ENCODE results near the gene COX10. TPM values are rescaled to one million over a fixed set of nuclear protein-coding genes. Genes with fewer than 3 reads are reported as not detected.

Gene COX10
- total and polyA plus RNA-seq, 10 donors, result 3.0 to 28.8 (median 14.9) TPM

- no peak overlapping the region for H3K27ac ChIP-seq
- 88 to 98% (median 96%) methylated on average over 11 to 12 of the region's 12 CpGs for WGBS, 5 donors
- H3K36me3 ChIP-seq, result peaks cover 0 to 35% (median 10%) of the 10 kb centered on the region in 6 donors
- no peak overlapping the region for H3K4me3 ChIP-seq
- H3K4me1 ChIP-seq, result no peaks in the 10 kb centered on the region
- H3K27me3 ChIP-seq (replicated peaks in 1 of 7), result no peaks in the 10 kb centered on the region
- intact Hi-C loops (cut with DNase I; ENCODE audit: low total_unique reads), result no loop called here
- no peak for DNase-seq
- no peak for TF ChIP-seq POLR2AphosphoS5 (IDR thresholded peaks at IDR 0.05)
- no peak for TF ChIP-seq POLR2A (IDR thresholded peaks at IDR 0.05)
- TF ChIP-seq, protein P1, sequence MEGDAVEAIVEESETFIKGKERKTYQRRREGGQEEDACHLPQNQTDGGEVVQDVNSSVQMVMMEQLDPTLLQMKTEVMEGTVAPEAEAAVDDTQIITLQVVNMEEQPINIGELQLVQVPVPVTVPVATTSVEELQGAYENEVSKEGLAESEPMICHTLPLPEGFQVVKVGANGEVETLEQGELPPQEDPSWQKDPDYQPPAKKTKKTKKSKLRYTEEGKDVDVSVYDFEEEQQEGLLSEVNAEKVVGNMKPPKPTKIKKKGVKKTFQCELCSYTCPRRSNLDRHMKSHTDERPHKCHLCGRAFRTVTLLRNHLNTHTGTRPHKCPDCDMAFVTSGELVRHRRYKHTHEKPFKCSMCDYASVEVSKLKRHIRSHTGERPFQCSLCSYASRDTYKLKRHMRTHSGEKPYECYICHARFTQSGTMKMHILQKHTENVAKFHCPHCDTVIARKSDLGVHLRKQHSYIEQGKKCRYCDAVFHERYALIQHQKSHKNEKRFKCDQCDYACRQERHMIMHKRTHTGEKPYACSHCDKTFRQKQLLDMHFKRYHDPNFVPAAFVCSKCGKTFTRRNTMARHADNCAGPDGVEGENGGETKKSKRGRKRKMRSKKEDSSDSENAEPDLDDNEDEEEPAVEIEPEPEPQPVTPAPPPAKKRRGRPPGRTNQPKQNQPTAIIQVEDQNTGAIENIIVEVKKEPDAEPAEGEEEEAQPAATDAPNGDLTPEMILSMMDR (IDR thresholded peaks at IDR 0.05 in 8 of 11, conservative IDR thresholded peaks at IDR 0.05 in 3 of 11), result no peak
- no peaks in the 10 kb centered on the region for H3K9me3 ChIP-seq
Observed at GRCh38 chr17:14212401-14212800, 143.1 kb downstream of the COX10 start.

- DNase-seq, result no peak
- intact Hi-C loops (cut with DNase I; ENCODE audit: low total_unique reads), result no loop called here
- no peak overlapping the region for H3K4me3 ChIP-seq
- H3K4me1 ChIP-seq, result no peaks in the 10 kb centered on the region
- no peaks in the 10 kb centered on the region for H3K27me3 ChIP-seq (replicated peaks in 1 of 7)
- no peaks in the 10 kb centered on the region for H3K9me3 ChIP-seq
- H3K36me3 ChIP-seq, result peaks cover 0 to 19% (median 0%) of the 10 kb centered on the region in 6 donors
- H3K27ac ChIP-seq, result no peak overlapping the region
- TF ChIP-seq, protein P1 (IDR thresholded peaks at IDR 0.05 in 8 of 11, conservative IDR thresholded peaks at IDR 0.05 in 3 of 11), result no peak
- TF ChIP-seq POLR2A (IDR thresholded peaks at IDR 0.05) (no peak), POLR2AphosphoS5 (IDR thresholded peaks at IDR 0.05) (no peak)
- 80 to 91% (median 88%) methylated on average over 2 of the region's 2 CpGs for WGBS, 5 donors
Observed at GRCh38 chr17:14214271-14214670, 145.0 kb downstream of the COX10 start.

- DNase-seq, result no peak
- no peaks in the 10 kb centered on the region for H3K27me3 ChIP-seq (replicated peaks in 1 of 7)
- TF ChIP-seq, protein P1 (IDR thresholded peaks at IDR 0.05 in 8 of 11, conservative IDR thresholded peaks at IDR 0.05 in 3 of 11), result no peak
- TF ChIP-seq POLR2AphosphoS5 (IDR thresholded peaks at IDR 0.05), result no peak
- no peak for TF ChIP-seq POLR2A (IDR thresholded peaks at IDR 0.05)
- no peaks in the 10 kb centered on the region for H3K36me3 ChIP-seq
- WGBS, 5 donors, result 87 to 94% (median 92%) methylated on average over 4 of the region's 4 CpGs
- H3K27ac ChIP-seq, result no peak overlapping the region
- no peak overlapping the region for H3K4me3 ChIP-seq
- intact Hi-C loops (cut with DNase I; ENCODE audit: low total_unique reads), result no loop called here
- H3K9me3 ChIP-seq, result no peaks in the 10 kb centered on the region
- H3K4me1 ChIP-seq, result no peaks in the 10 kb centered on the region
Observed at GRCh38 chr17:14222611-14223010, 153.3 kb downstream of the COX10 start.

- Histone ChIP-seq H3K4me3 (no peak overlapping the region), H3K27me3 (replicated peaks in 1 of 7) (no peaks in the 10 kb centered on the region), H3K4me1 (no peaks in the 10 kb centered on the region), H3K36me3 (no peaks in the 10 kb centered on the region), H3K27ac (no peak overlapping the region), H3K9me3 (no peaks in the 10 kb centered on the region)
- TF ChIP-seq POLR2A (IDR thresholded peaks at IDR 0.05) (no peak), POLR2AphosphoS5 (IDR thresholded peaks at IDR 0.05) (no peak)
- TF ChIP-seq, protein P1 (IDR thresholded peaks at IDR 0.05 in 8 of 11, conservative IDR thresholded peaks at IDR 0.05 in 3 of 11), result no peak
- intact Hi-C loops (cut with DNase I; ENCODE audit: low total_unique reads), result no loop called here
- 46 to 67% (median 54%) methylated on average over 10 of the region's 10 CpGs for WGBS, 5 donors
- no peak for DNase-seq
Observed at GRCh38 chr17:14225254-14225980, 156.1 kb downstream of the COX10 start.

Measured in spleen (tissue), 11 donors.